GM12891 (cell line): ENCODE results near the gene TSPAN18.

Experiments
- POLR2A ChIP-seq: IDR thresholded peaks from 2 replicates; pipeline ENCODE4 v1.6.1; 2011; ENCODE audit warnings: low read depth, low read length, control low read depth
- POU2F2 ChIP-seq: IDR thresholded peaks from 2 replicates; pipeline ENCODE4 v1.6.1; 2011; ENCODE audit warnings: low read depth, mild to moderate bottlenecking, control low read depth, low read length, moderate library complexity

GRCh38 chr11:44870181-44870580, 143.4 kb downstream of the TSPAN18 start:
- no peak for TF ChIP-seq POLR2A
- no peak for TF ChIP-seq POU2F2
